CD14-positive monocyte (primary cell): ENCODE results near the gene MAFF. TPM values are rescaled to one million over a fixed set of nuclear protein-coding genes. Genes with fewer than 3 reads are reported as not detected.

Experiments used
- DNase-seq, 3 donors: peaks; one replicate each; pipeline ENCODE4 v3.0.0-alpha.2; 2011 to 2022
- H2AFZ ChIP-seq: 2 replicates; pipeline ENCODE4 v1.6.0; 2012; ENCODE audit warnings: mild to moderate bottlenecking, low read depth, low read length, inconsistent platforms; ENCODE audit not compliant: insufficient read depth, poor library complexity, severe bottlenecking
- H3K27ac ChIP-seq, 2 donors: 1 replicate in 1 of 2; 2 replicates in 1 of 2; pipeline ENCODE4 v1.5.1; 2012 to 2013; ENCODE audit warnings: low read length in 2 of 2, control low read depth in 1 of 2, inconsistent platforms in 1 of 2, low read depth in 1 of 2, mild to moderate bottlenecking in 1 of 2
- H3K27me3 ChIP-seq, 2 donors: one replicate each; pipeline versions ENCODE4 v1.6.0 to v1.6.1; 2011 to 2013; ENCODE audit warnings: low read length in 2 of 2; ENCODE audit not compliant: control insufficient read depth in 2 of 2, insufficient read depth in 2 of 2
- H3K36me3 ChIP-seq, 2 donors: replicated peaks in 1 of 2; 1 replicate in 1 of 2; 2 replicates in 1 of 2; pipeline versions ENCODE4 v1.5.1 to v1.6.1; 2012 to 2013; ENCODE audit warnings: low read length in 2 of 2, control low read depth in 1 of 2, inconsistent platforms in 1 of 2, mild to moderate bottlenecking in 1 of 2; ENCODE audit not compliant: insufficient read depth in 2 of 2, control insufficient read depth in 1 of 2
- H3K4me1 ChIP-seq, 2 donors: 1 replicate in 1 of 2; 2 replicates in 1 of 2; pipeline versions ENCODE4 v1.5.1 to v1.6.1; 2012 to 2013; ENCODE audit warnings: low read length in 2 of 2, control low read depth in 1 of 2, inconsistent platforms in 1 of 2, mild to moderate bottlenecking in 1 of 2, moderate library complexity in 1 of 2; ENCODE audit not compliant: insufficient read depth in 2 of 2, control insufficient read depth in 1 of 2
- H3K4me2 ChIP-seq: replicated peaks from 2 replicates; pipeline ENCODE3; 2012; ENCODE audit warnings: low read length, moderate library complexity, mild to moderate bottlenecking; ENCODE audit not compliant: poor library complexity, severe bottlenecking; ENCODE audit errors: extremely low read depth
- H3K4me3 ChIP-seq, 3 experiments: fragments of 200-600 bp in 1 of 3; sonication (generic) in 1 of 3; replicated peaks in 1 of 3; 1 replicate in 2 of 3; 2 replicates in 1 of 3; pipeline ENCODE4 v1.5.1; 2011 to 2013; ENCODE audit warnings: low read length in 3 of 3, mild to moderate bottlenecking in 3 of 3, control low read depth in 2 of 3, low read depth in 2 of 3, inconsistent platforms in 1 of 3, moderate library complexity in 1 of 3
- H3K79me2 ChIP-seq: 2 replicates; pipeline ENCODE4 v1.6.0; 2012; ENCODE audit warnings: mild to moderate bottlenecking, control low read depth, inconsistent platforms, low read length, moderate library complexity; ENCODE audit not compliant: insufficient read depth
- H3K9ac ChIP-seq: 2 replicates; pipeline ENCODE4 v1.6.0; 2017; ENCODE audit warnings: low read length, mild to moderate bottlenecking; ENCODE audit not compliant: insufficient read depth, poor library complexity, severe bottlenecking
- H3K9me3 ChIP-seq, 2 donors: replicated peaks in 1 of 2; 1 replicate in 1 of 2; 2 replicates in 1 of 2; pipeline versions ENCODE4 v1.5.1 to v1.6.1; 2012 to 2013; ENCODE audit warnings: low read length in 2 of 2, control low read depth in 1 of 2; ENCODE audit not compliant: control insufficient read depth in 1 of 2, insufficient read depth in 1 of 2
- H4K20me1 ChIP-seq: 2 replicates; pipeline ENCODE4 v1.6.0; 2012; ENCODE audit warnings: mild to moderate bottlenecking, low read length, control low read depth, moderate library complexity; ENCODE audit not compliant: insufficient read depth
- H3K27ac Mint-ChIP-seq, 7 donors: one replicate each; pipeline ENCODE4 v1.8.0; 2020; ENCODE audit warnings: mild to moderate bottlenecking in 7 of 7, mixed read lengths in 7 of 7, moderate library complexity in 6 of 7, inconsistent platforms in 2 of 7
- H3K27me3 Mint-ChIP-seq, 3 donors: one replicate each; pipeline ENCODE4 v1.8.0; 2021 to 2022; ENCODE audit warnings: low read depth in 3 of 3, mild to moderate bottlenecking in 3 of 3, mixed read lengths in 3 of 3, moderate library complexity in 3 of 3, inconsistent platforms in 1 of 3
- H3K36me3 Mint-ChIP-seq, 2 donors: one replicate each; pipeline ENCODE4 v1.8.0; 2020; ENCODE audit warnings: mixed read lengths in 2 of 2, inconsistent platforms in 1 of 2, mild to moderate bottlenecking in 1 of 2
- H3K4me1 Mint-ChIP-seq: one replicate; pipeline ENCODE4 v1.8.0; 2020; ENCODE audit warnings: mild to moderate bottlenecking, mixed read lengths
- H3K4me3 Mint-ChIP-seq, 2 donors: one replicate each; pipeline ENCODE4 v1.8.0; 2020; ENCODE audit warnings: mild to moderate bottlenecking in 2 of 2, mixed read lengths in 2 of 2, moderate library complexity in 1 of 2
- H3K9me3 Mint-ChIP-seq, 7 donors: one replicate each; pipeline ENCODE4 v1.8.0; 2020 to 2022; ENCODE audit warnings: mixed read lengths in 7 of 7, mild to moderate bottlenecking in 6 of 7, moderate library complexity in 6 of 7, inconsistent platforms in 2 of 7
- WGBS: methylation state at CpG from one replicate; pipeline ENCODE4 v1.1.5; 2013; ENCODE audit warnings: missing lambda C conversion rate; ENCODE audit not compliant: insufficient coverage; 5-methylcytosine and 5-hydroxymethylcytosine counted together
- intact Hi-C, 2 donors: fragments of 100-400 bp; cut with micrococcal nuclease; formaldehyde crosslinking; loops; one replicate each; pipeline versions ENCODE4 v1.15.0 to v1.15.1; 2023
- polyA plus RNA-seq, 3 donors: library from polyadenylated mRNA; depleted of rRNA in 1 of 3; unstranded in 2 of 3; stranded (reverse) in 1 of 3; fragments of 300-500 nt in 2 of 3; fragments of >200 nt in 1 of 3; fragmentation: Illumina TruSeq in 2 of 3; gene quantifications; 1 replicate in 2 of 3; 2 replicates in 1 of 3; pipeline ENCODE4 v1.2.3, GENCODE V29; 2012 to 2021
- TF ChIP-seq, protein P1 (sequence below): fragments of 200-600 bp; IDR thresholded peaks from one replicate; pipeline ENCODE4 v1.8.0; 2022; ENCODE audit warnings: antibody characterized with exemption, mild to moderate bottlenecking

Gene MAFF
- polyA plus RNA-seq, 3 donors, result 1.5 to 67.3 (median 2.0) TPM

DNA sequence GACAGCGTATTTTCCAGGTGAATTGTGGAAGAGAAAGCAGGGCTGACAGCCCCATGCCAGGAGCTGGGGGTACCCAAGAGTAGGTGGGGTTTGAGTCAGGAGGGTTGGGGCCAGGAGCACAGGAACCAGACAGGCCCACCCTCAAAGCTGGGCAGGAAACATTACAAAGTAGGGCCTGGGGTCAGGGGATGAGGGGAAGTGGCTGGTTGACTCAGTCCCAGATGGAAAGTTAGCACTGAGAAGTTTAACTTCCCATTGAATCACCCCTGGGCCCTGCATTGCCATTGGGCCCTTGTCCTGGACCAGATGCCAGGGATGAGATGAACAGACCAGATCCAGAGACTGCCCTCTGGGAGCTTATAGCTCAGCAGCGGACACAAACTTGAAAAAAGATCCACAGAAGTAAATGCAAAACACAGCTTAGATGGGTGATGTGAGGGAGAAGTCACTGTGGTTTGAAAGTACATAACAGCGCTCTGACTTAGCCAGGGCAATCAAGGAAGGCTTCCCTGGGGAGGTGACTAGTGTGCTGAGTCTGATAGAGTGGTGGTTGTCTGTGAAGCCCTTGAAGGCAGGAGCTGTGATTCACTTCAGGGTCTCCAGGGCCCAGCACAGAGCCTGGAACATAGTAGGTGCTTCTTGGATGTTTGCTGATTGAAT is 2.2 kb downstream of the MAFF start:
- DNase-seq, result peak in 2 of 3 donors; percentile 75 to 81
- Histone ChIP-seq H3K4me2 (peak overlapping the region; percentile 94), H2AFZ (no peak overlapping the region), H3K27ac (peak overlapping the region in 1 of 2 donors; percentile 85), H3K4me3 (peak overlapping the region in 2 of 3 experiments; percentile 78 to 79), H4K20me1 (peaks cover 56% of the 10 kb centered on the region), H3K79me2 (no peaks in the 10 kb centered on the region), H3K36me3 (no peaks in the 10 kb centered on the region), H3K27me3 (peaks cover 0 to 15% of the 10 kb centered on the region in 2 donors), H3K9ac (peak overlapping the region; percentile 92), H3K9me3 (no peaks in the 10 kb centered on the region), H3K4me1 (peaks cover 21 to 51% of the 10 kb centered on the region in 2 donors)
- intact Hi-C loops, result loop anchor here in 1 of 2 donors (1.0 to 5.0 kb wide), 3 partner anchors 9 to 57 kb away; partner anchors contain the start of gene PLA2G6
- Mint-ChIP-seq H3K4me1 (peaks cover 41% of the 10 kb centered on the region), H3K27me3 (peaks cover 14 to 39% (median 23%) of the 10 kb centered on the region in 3 donors), H3K4me3 (peak overlapping the region; percentile 88 to 89), H3K27ac (peak overlapping the region in 6 of 7 donors; percentile 3 to 81 (median 71)), H3K9me3 (no peaks in the 10 kb centered on the region), H3K36me3 (peaks cover 0 to 2% of the 10 kb centered on the region in 2 donors)
- 100% methylated on average over 3 of the region's 3 CpGs for WGBS
- TF ChIP-seq, protein P1, sequence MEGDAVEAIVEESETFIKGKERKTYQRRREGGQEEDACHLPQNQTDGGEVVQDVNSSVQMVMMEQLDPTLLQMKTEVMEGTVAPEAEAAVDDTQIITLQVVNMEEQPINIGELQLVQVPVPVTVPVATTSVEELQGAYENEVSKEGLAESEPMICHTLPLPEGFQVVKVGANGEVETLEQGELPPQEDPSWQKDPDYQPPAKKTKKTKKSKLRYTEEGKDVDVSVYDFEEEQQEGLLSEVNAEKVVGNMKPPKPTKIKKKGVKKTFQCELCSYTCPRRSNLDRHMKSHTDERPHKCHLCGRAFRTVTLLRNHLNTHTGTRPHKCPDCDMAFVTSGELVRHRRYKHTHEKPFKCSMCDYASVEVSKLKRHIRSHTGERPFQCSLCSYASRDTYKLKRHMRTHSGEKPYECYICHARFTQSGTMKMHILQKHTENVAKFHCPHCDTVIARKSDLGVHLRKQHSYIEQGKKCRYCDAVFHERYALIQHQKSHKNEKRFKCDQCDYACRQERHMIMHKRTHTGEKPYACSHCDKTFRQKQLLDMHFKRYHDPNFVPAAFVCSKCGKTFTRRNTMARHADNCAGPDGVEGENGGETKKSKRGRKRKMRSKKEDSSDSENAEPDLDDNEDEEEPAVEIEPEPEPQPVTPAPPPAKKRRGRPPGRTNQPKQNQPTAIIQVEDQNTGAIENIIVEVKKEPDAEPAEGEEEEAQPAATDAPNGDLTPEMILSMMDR, result no peak

DNA sequence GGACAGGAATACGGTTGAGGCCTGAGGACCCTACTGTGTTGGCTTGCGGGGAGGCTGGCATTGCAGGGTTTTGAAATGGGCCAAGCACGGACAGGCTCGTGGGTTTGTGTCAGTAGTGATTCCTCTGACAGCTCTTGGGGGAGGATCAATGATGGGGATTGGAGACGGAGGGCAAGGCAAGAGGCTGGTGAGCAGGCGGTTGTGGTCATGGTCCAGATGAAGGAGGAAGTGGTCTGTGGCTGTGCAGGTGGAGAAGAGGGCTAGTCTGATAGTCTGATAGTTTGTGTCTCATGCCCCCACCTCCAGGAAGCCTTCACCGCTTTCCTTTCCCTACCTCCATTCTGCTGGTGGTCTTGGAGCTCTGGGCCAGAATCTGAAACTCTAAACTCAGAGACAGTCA is 3.0 kb downstream of the MAFF start:
- Histone ChIP-seq H3K4me2 (peak overlapping the region; percentile 94), H3K36me3 (no peaks in the 10 kb centered on the region), H3K9me3 (no peaks in the 10 kb centered on the region), H3K27me3 (peaks cover 0 to 15% of the 10 kb centered on the region in 2 donors), H3K9ac (no peak overlapping the region), H2AFZ (no peak overlapping the region), H3K79me2 (no peaks in the 10 kb centered on the region), H3K27ac (no peak overlapping the region), H3K4me1 (peaks cover 21 to 43% of the 10 kb centered on the region in 2 donors), H4K20me1 (peaks cover 57% of the 10 kb centered on the region), H3K4me3 (no peak overlapping the region)
- peak overlapping the region in 1 of 2 donors; percentile 12 for H3K4me3 Mint-ChIP-seq
- H3K36me3 Mint-ChIP-seq, result peaks cover 0 to 2% of the 10 kb centered on the region in 2 donors
- no peak overlapping the region for H3K27ac Mint-ChIP-seq
- TF ChIP-seq, protein P1, result no peak
- WGBS, result 22% methylated on average over 6 of the region's 7 CpGs
- no peaks in the 10 kb centered on the region for H3K9me3 Mint-ChIP-seq
- peaks cover 14 to 38% (median 23%) of the 10 kb centered on the region in 3 donors for H3K27me3 Mint-ChIP-seq
- no peak for DNase-seq
- intact Hi-C loops, result loop anchor here in 1 of 2 donors (1.0 to 5.0 kb wide), 2 partner anchors 9 to 57 kb away; no protein-coding TSS in a partner anchor
- peaks cover 41% of the 10 kb centered on the region for H3K4me1 Mint-ChIP-seq
